Upper lobe of left lung (tissue), 4 donors: ENCODE data around the gene PGP.

Experiments used
- EP300 ChIP-seq, 4 donors: sonication (generic); formaldehyde crosslinking; IDR thresholded peaks; one replicate each; pipeline ENCODE4 v1.5.1; 2017; ENCODE audit warnings: antibody characterized with exemption in 4 of 4, control low read depth in 2 of 4
- POLR2A ChIP-seq, 4 donors: fragments of 450-650 bp; IDR thresholded peaks; one replicate each; pipeline ENCODE4 v1.5.1; 2016 to 2017; ENCODE audit warnings: antibody characterized with exemption in 4 of 4, mild to moderate bottlenecking in 2 of 4
- TF ChIP-seq, protein P1 (sequence below), 6 experiments: fragments of 450-650 bp in 4 of 6; fragments of 200-600 bp in 2 of 6; sonication (generic) in 2 of 6; IDR thresholded peaks; one replicate each; pipeline ENCODE4 v1.5.1; 2016 to 2019; ENCODE audit warnings: antibody characterized with exemption in 6 of 6

DNA sequence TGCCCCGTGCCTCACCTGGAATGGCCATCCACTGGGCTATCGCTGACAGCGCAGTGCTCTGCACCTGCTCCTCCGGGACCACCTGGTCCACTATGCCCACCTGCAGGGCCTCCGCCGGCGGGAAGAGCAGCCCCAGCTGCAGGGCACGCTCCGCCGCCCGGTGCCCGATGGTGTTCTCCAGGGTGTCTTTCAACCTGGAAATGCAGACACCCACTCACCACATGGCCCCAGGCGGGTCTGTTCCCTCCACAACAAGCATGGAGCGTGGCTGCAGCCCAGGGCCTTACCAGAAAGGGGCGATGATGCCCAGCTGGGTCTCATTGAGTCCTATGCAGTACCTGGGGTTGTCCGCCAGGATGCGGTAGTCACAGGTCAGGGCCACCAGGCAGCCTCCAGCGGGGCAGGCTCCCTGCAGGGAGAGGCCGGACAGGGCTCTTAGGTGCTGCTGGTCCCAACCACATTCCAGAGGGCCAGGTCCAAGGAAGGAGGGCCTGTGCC, 28.4 kb upstream of the PGP start:
- TF ChIP-seq, protein P1, sequence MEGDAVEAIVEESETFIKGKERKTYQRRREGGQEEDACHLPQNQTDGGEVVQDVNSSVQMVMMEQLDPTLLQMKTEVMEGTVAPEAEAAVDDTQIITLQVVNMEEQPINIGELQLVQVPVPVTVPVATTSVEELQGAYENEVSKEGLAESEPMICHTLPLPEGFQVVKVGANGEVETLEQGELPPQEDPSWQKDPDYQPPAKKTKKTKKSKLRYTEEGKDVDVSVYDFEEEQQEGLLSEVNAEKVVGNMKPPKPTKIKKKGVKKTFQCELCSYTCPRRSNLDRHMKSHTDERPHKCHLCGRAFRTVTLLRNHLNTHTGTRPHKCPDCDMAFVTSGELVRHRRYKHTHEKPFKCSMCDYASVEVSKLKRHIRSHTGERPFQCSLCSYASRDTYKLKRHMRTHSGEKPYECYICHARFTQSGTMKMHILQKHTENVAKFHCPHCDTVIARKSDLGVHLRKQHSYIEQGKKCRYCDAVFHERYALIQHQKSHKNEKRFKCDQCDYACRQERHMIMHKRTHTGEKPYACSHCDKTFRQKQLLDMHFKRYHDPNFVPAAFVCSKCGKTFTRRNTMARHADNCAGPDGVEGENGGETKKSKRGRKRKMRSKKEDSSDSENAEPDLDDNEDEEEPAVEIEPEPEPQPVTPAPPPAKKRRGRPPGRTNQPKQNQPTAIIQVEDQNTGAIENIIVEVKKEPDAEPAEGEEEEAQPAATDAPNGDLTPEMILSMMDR (IDR thresholded peaks at IDR 0.05) = no peak
- TF ChIP-seq EP300 (IDR thresholded peaks at IDR 0.05) = no peak
- TF ChIP-seq POLR2A (IDR thresholded peaks at IDR 0.05) = no peak
